NCI-H1092 treated with DMSO at 0.1 percent for 48 hours (cell line): ENCODE data around the gene BGLAP.
"Not testable (repeated sequence)": the region's sequence is repeated elsewhere in the genome, so short reads cannot be mapped to it uniquely, and the experiment has no call there.

Source experiments
- DNase-seq: peaks from one replicate; lab custom pipeline; 2025; lab: John Stamatoyannopoulos, UW

The BGLAP gene

DNA sequence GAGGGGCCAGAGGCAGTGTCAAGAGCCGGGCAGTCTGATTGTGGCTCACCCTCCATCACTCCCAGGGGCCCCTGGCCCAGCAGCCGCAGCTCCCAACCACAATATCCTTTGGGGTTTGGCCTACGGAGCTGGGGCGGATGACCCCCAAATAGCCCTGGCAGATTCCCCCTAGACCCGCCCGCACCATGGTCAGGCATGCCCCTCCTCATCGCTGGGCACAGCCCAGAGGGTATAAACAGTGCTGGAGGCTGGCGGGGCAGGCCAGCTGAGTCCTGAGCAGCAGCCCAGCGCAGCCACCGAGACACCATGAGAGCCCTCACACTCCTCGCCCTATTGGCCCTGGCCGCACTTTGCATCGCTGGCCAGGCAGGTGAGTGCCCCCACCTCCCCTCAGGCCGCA lies at the start of gene BGLAP:
Gene BGLAP (plus strand): TSS at position 259 of the 400 bp plus-strand sequence. CDS start 48 bp downstream, at position 307.
- DNase-seq, result no peak

DNA sequence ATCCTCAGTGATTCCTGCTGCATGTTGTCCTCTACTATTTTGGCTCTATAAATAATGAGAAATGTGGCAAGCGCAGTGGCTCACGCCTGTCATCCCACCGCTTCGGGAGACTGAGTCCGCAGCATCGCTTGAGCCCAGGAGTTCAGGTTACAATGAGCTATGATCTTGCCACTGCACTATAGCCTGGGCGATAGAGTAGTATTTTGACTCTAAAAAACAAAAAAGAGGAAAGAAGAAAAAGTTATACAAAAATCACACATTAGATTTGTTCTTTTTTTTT lies 48.8 kb upstream of the BGLAP start:
- DNase-seq, result peak; percentile 48

DNA sequence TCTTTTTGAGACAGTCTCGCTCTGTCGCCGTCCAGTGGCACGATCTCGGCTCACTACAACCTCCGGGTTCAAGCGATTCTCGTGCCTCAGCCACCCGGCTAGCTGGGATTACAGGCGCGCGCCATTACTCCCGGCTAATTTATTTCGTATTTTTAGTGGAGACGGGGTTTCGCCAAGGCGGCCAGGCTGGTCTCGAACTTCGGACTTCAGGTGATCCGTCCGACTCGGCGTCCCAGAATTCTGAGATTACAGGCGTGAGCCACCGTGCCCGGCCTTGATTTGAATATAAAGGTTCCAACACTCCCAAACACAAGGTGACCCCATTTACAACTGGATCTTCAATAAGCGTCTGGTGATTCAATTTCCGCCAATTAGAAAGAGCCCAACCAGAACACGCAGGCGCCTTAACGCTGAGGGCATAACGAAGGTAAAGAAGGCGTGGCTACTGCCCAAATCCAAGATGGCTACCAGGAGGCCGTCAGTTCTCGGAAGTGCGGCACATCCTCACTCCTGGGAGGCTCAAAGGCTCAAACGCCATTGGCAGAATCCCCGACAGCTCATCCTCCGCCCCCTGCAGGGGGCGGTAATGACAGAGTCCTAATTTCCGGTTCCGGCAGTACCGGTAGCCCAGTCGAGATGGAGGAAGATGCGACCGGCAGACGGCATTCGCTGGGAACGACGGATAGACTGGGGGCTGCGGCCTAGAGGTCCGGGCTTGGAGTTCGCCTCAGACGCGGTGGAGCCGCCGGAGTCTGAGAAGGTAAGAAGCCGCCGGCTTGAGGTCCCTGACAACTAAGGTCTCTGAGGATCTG lies 48.3 kb upstream of the BGLAP start, which contains the start of gene SLC25A44:
Gene SLC25A44 (plus strand): TSS at position 617 of the 812 bp plus-strand sequence. CDS start 5,744 bp downstream, outside the sequence.
- DNase-seq, result peak; percentile 99

DNA sequence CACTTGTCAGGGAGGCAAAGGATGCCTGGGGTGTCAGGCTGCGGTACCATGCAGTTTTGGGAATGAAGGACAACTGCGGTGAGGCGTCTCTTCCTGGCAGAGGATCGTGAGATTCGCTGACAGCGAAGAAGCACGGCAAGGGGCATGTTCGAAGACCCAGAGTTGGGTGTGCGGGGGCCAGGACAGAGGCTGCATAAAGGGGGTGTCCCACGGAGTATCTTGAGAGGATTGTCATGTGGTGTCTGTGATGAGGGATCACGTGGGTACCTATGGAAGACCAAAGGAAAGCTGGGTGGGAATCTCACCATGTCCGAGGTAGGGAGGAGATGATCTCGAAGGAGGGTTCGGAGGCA lies 47.7 kb upstream of the BGLAP start:
- no peak for DNase-seq

DNA sequence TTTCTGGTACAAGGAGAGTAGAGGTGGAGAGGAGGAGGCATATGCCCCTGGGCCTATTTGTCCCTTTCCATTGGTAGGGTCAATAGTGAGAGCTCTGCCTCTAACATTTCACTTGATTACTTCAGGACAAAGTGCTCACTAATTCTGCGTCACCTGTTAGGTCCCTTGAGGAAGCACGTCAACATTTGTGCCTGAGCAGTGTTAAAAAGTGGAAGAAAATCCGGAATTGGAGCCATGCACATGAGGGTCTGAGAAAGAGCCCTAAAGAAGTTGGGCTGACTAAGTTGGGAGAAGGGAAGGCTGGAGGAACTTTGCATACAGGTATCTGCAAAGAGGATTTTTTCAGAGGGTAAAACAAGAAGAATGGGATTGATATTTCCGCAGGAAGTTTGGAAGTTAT lies 46.1 kb upstream of the BGLAP start:
- no peak for DNase-seq

- no peak for DNase-seq
These were observed 45.5 kb upstream of the BGLAP start for GRCh38 chr1:156196445-156196844.

GRCh38 chr1:156198831-156199349 lies 43.1 kb upstream of the BGLAP start:
- DNase-seq, result no peak

GRCh38 chr1:156200044-156200443 lies 41.9 kb upstream of the BGLAP start:
- DNase-seq, result no peak

- DNase-seq, result no peak
These were observed 38.7 kb upstream of the BGLAP start for GRCh38 chr1:156203331-156203730.

- no peak for DNase-seq
These were observed 37.3 kb upstream of the BGLAP start for GRCh38 chr1:156204686-156205085.

DNA sequence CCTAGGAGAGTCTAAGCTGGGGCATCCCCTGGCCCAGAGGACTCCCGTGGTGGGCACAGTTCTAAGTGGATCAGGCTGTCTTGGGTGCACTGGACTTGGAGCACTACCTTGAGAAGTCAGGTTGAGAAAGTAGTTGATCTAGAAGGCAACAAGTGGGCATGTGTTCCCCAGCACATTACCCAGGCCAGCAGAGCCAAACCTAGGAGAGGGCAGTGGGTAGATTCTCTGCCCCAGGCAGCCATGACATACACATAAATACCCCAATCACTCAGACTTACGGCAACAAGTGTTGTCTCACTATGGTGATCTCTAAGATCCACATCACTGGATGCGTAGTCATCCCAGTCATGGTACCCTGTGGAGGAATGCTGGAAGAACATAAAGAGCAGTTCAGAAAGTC lies 30.7 kb upstream of the BGLAP start:
- no peak for DNase-seq

DNA sequence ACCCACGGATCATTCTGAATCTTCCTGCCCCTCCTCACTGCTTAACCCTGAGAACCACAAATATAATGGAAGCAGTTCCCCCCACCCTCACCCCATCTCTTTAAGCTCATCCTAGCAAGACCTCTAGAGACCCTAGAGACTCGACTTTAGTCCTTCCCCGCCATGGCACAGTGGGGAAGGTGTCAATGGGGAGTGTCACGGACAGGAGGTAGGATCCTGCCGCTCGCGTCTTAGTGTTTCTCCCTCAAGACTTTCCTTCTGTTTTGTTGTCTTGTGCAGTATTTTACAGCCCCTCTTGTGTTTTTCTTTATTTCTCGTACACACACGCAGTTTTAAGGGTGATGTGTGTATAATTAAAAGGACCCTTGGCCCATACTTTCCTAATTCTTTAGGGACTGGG lies 29.9 kb upstream of the BGLAP start:
- DNase-seq, result no peak

DNA sequence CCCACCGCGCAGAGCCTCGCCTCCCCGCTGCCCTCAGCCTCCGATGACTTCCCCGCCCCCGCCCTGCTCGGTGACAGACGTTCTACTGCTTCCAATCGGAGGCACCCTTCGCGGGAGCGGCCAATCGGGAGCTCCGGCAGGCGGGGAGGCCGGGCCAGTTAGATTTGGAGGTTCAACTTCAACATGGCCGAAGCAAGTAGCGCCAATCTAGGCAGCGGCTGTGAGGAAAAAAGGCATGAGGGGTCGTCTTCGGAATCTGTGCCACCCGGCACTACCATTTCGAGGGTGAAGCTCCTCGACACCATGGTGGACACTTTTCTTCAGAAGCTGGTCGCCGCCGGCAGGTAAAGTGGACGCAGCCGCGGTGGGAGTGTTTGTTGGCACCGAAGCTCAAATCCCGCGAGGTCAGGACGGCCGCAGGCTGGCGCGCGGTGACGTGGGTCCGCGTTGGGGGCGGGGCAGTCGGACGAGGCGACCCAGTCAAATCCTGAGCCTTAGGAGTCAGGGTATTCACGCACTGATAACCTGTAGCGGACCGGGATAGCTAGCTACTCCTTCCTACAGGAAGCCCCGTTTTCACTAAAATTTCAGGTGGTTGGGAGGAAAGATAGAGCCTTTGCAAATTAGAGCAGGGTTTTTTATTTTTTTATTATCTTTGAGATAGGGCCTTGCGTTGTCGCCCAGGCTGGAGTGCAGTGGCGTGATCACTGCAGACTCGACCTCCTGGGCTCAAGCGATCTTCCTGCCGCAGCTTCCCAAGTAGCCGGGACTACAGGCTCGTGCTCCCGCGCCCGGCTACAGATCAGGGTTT lies 28.9 kb upstream of the BGLAP start, which contains the start of gene PMF1:
Gene PMF1 (plus strand): TSS at position 175 of the 811 bp plus-strand sequence. CDS start 9 bp downstream, at position 184.
- peak; percentile 99 for DNase-seq

GRCh38 chr1:156213644-156213966 lies 28.4 kb upstream of the BGLAP start:
- DNase-seq, result no peak

DNA sequence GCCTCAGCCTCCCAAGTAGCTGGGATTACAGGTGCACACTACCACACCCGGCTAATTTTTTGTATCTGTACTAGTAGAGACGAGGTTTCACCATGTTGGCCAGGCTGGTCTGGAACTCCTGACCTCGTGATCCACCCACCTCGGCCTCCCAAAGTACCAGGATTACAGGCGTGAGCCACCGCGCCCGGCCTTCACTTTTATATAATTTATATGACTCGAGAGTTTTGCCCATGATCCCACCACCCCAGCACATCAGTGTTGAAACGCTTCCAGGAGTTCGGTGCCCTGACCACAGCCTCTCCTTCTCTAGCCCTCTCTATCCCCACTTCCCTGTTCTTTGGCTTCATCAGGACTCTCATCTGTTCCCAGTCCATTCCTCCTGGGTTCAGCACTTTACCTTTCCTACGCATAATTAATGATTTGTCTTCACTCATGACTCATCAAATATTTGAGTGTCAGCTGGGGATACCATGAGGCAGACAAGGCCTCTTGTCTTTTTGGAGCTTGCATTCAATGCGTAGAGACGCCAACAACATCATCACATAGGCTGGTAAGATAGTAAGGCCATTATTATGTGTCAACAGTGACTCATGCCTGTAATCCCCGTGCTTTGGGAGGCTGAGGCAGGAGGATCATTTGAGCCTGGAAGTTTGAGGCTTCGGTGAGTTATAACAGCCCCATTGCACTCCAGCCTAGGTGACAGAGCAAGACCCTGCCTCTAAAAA lies 27.8 kb upstream of the BGLAP start:
- no peak for DNase-seq

GRCh38 chr1:156216361-156217086 lies 25.5 kb upstream of the BGLAP start:
- DNase-seq, result not testable (repeated sequence)

DNA sequence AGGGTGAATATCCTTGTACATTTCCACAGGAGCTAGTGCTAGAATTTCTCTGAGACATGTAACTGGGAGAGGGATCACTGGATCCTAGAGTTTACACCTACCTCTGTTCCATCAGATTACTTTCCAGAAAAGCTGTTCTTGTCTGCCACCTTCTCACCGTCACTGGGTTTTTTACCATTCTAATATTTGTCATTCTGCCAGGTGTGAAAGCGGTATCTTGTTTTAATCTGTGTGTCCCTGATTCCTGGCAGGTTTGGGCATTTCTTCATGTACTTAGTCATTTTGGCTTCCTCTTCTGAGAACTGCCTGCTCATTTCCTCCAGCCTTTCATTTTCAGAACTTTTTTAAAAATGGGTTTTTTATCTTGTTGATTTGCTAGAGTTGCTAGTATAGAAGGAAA lies 24.1 kb upstream of the BGLAP start:
- DNase-seq, result no peak

GRCh38 chr1:156220226-156220625 lies 21.8 kb upstream of the BGLAP start:
- DNase-seq, result no peak

DNA sequence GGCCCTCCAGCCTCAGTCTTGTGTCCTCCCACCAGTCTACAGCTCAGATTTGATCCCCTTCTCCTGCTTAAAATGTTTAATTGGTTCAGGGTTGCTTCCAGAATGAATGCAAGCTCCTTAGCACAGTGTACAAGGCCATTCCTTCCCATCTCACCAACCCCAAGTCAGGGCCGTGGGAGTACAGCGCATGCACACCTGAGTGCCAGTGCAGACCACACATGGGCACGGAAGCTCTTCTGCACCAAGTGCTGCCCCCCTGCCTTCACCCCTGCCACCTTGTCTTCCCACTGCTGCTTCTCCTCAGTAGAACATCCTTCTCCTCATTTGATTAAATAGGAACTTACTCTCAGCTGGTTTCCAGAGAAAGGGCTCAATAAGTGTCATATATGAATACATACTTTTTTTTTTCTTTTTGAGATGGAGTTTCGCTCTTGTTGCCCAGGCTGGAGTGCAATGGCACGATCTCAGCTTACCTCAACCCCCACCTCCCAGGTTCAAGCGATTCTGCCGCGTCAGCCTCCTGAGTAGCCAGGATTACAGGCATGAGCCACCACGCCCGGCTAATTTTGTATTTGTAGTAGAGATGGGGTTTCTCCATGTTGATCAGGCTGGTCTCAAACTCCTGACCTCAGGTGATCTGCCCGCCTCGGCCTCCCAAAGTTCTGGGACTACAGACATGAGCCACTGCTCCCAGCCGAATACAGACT lies 19.8 kb upstream of the BGLAP start:
- no peak for DNase-seq

DNA sequence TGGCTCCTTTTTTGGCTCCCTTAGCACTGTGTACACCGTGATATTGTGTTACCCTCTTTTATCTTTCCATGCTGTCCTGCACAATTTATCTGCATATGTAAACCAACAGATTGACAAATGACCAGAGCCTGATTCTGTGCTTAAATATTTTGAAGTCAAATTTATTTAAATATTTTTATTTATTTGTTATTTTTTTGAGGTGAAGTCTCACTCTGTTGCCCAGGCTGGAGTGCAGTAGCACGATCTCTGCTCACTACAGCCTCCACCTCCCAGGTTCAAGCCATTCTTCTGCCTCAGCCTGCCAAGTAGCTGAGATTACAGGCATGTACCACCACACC lies 16.3 kb upstream of the BGLAP start:
- DNase-seq, result no peak

DNA sequence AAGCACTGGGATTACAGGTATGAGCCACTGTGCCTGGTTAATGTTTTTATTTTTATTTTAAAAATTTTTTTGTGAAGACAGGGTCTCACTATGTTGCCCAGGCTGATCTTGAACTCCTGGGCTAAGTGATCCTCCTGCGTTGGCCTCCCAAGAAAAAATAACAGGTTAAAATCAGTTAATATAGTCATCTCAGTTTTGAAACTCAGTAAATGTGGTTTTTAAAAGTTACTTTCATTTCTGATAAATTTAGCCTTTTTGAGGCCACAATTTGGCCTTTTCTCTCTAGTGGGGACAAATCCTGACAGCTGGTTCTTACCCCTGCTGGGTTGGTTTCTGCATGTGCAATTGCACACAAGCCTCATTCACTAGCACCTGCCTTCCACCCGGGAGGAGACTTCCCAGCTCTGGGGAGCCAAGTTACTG lies 15.9 kb upstream of the BGLAP start:
- DNase-seq, result no peak
